OCI-LY7 (cell line): Measurements from ENCODE around the gene VMAC. TPM values are rescaled to one million over a fixed set of nuclear protein-coding genes. Genes with fewer than 3 reads are reported as not detected.

Experiments
- BruUV-seq: library from RNA; stranded (reverse); fragments of 400-500 nt; replicated peaks from 2 replicates; lab custom pipeline; 2021; lab: Mats Ljungman, UMichigan
- CTCF ChIA-PET: fragments of 300-600 bp; sonication (Branson Sonifier 250); formaldehyde crosslinking; loops from one replicate; lab custom pipeline; 2022; ENCODE audit warnings: antibody characterized with exemption; ENCODE audit not compliant: unreplicated experiment; lab: Charles Lee
- POLR2A ChIA-PET: fragments of 300-600 bp; sonication (Branson Sonifier 250); formaldehyde crosslinking; loops from one replicate; lab custom pipeline; 2022; ENCODE audit warnings: antibody characterized with exemption; lab: Charles Lee
- DNase-seq: peaks from one replicate; pipeline ENCODE4 v3.0.0-alpha.2; 2015; ENCODE audit warnings: low spot score
- H2AFZ ChIP-seq: fragments of 200-600 bp; sonication (generic), shearing (Covaris generic); 2 replicates; pipeline ENCODE4 v1.6.1; 2014; ENCODE audit warnings: mild to moderate bottlenecking, antibody characterized with exemption, low read length, moderate library complexity
- H3K27ac ChIP-seq: fragments of 200-600 bp; sonication (generic); 2 replicates; pipeline ENCODE4 v1.5.1; 2014; ENCODE audit warnings: mixed run types, low read depth, mild to moderate bottlenecking, moderate library complexity, low read length, inconsistent platforms; ENCODE audit not compliant: poor library complexity, severe bottlenecking
- H3K36me3 ChIP-seq: fragments of 200-600 bp; sonication (generic); 2 replicates; pipeline ENCODE4 v1.6.1; 2014; ENCODE audit warnings: mild to moderate bottlenecking, antibody characterized with exemption, low read length, moderate library complexity, mixed read lengths; ENCODE audit not compliant: insufficient read depth
- H3K4me1 ChIP-seq: fragments of 200-600 bp; sonication (generic); 2 replicates; pipeline ENCODE4 v1.5.1; 2014; ENCODE audit warnings: mild to moderate bottlenecking, low read length; ENCODE audit not compliant: insufficient read depth, poor library complexity, severe bottlenecking
- H3K4me2 ChIP-seq: fragments of 200-600 bp; sonication (generic); 2 replicates; pipeline ENCODE4 v1.6.1; 2014; ENCODE audit warnings: mild to moderate bottlenecking, low read length
- H3K4me3 ChIP-seq: fragments of 200-600 bp; sonication (generic); 2 replicates; pipeline ENCODE4 v1.5.1; 2014; ENCODE audit warnings: mild to moderate bottlenecking, low read depth, low read length; ENCODE audit not compliant: poor library complexity, severe bottlenecking
- H3K79me2 ChIP-seq: fragments of 200-600 bp; sonication (generic); 2 replicates; pipeline ENCODE4 v1.6.1; 2016; ENCODE audit warnings: low read depth, mild to moderate bottlenecking, low read length, moderate library complexity, mixed read lengths; ENCODE audit not compliant: insufficient read depth
- H3K9me2 ChIP-seq: fragments of 200-600 bp; sonication (generic); 2 replicates; pipeline ENCODE4 v1.6.1; 2016; ENCODE audit warnings: mild to moderate bottlenecking, low read length, mixed read lengths; ENCODE audit not compliant: insufficient read depth
- H3K9me3 ChIP-seq: fragments of 200-600 bp; sonication (generic); 2 replicates; pipeline ENCODE4 v1.6.1; 2014; ENCODE audit warnings: mild to moderate bottlenecking, mixed run types, low read length, mixed read lengths
- H4K20me1 ChIP-seq: fragments of 200-600 bp; sonication (generic); 2 replicates; pipeline ENCODE4 v1.6.1; 2014; ENCODE audit warnings: mild to moderate bottlenecking, antibody characterized with exemption, low read length, moderate library complexity, mixed read lengths; ENCODE audit not compliant: insufficient read depth
- EZH2phosphoT487 ChIP-seq: fragments of 200-600 bp; sonication (generic); IDR thresholded peaks from 2 replicates; pipeline ENCODE4 v1.6.1; 2018; ENCODE audit warnings: low read depth, borderline replicate concordance, mild to moderate bottlenecking, mixed run types, antibody characterized with exemption, low read length, moderate library complexity, mixed read lengths
- intact Hi-C: fragments of 100-400 bp; cut with micrococcal nuclease; formaldehyde crosslinking; loops from one replicate; pipeline ENCODE4 v1.10.0; 2022; ENCODE audit not compliant: unreplicated experiment
- total RNA-seq, 2 experiments: library from RNA; depleted of rRNA in 1 of 2; stranded (reverse); fragments of >200 nt in 1 of 2; shearing (Covaris generic) in 1 of 2; gene quantifications; 2 replicates each; pipeline ENCODE4 v1.2.3, GENCODE V29; 2014 to 2022
- TF ChIP-seq, protein P1 (sequence below): fragments of 200-600 bp; sonication (generic); conservative IDR thresholded peaks from 2 replicates; pipeline ENCODE4 v1.5.1; 2014; ENCODE audit warnings: mild to moderate bottlenecking, antibody characterized with exemption, low read length, moderate library complexity, mixed read lengths

Gene VMAC
- total RNA-seq, 2 experiments from 2014 or later, result 6.0 to 6.8 TPM

- no peaks in the 10 kb centered on the region for H3K9me2 ChIP-seq
- H2AFZ ChIP-seq, result no peak overlapping the region
- H3K9me3 ChIP-seq, result no peaks in the 10 kb centered on the region
- no peak for DNase-seq
- H3K4me2 ChIP-seq, result no peak overlapping the region
- intact Hi-C loops, result no loop called here
- no peaks in the 10 kb centered on the region for H3K36me3 ChIP-seq
- no peak overlapping the region for H3K27ac ChIP-seq
- no peaks in the 10 kb centered on the region for H3K79me2 ChIP-seq
- POLR2A ChIA-PET, result no interaction called here
- CTCF ChIA-PET, result no interaction called here
- H3K4me3 ChIP-seq, result no peak overlapping the region
- peaks cover 8% of the 10 kb centered on the region for H3K4me1 ChIP-seq
- TF ChIP-seq EZH2phosphoT487, result no peak
- TF ChIP-seq, protein P1, sequence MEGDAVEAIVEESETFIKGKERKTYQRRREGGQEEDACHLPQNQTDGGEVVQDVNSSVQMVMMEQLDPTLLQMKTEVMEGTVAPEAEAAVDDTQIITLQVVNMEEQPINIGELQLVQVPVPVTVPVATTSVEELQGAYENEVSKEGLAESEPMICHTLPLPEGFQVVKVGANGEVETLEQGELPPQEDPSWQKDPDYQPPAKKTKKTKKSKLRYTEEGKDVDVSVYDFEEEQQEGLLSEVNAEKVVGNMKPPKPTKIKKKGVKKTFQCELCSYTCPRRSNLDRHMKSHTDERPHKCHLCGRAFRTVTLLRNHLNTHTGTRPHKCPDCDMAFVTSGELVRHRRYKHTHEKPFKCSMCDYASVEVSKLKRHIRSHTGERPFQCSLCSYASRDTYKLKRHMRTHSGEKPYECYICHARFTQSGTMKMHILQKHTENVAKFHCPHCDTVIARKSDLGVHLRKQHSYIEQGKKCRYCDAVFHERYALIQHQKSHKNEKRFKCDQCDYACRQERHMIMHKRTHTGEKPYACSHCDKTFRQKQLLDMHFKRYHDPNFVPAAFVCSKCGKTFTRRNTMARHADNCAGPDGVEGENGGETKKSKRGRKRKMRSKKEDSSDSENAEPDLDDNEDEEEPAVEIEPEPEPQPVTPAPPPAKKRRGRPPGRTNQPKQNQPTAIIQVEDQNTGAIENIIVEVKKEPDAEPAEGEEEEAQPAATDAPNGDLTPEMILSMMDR, result no peak
- BruUV-seq, result no TSS peak
- no peaks in the 10 kb centered on the region for H4K20me1 ChIP-seq
Observed at GRCh38 chr19:5877427-5877826, 27.2 kb upstream of the VMAC start.

DNA sequence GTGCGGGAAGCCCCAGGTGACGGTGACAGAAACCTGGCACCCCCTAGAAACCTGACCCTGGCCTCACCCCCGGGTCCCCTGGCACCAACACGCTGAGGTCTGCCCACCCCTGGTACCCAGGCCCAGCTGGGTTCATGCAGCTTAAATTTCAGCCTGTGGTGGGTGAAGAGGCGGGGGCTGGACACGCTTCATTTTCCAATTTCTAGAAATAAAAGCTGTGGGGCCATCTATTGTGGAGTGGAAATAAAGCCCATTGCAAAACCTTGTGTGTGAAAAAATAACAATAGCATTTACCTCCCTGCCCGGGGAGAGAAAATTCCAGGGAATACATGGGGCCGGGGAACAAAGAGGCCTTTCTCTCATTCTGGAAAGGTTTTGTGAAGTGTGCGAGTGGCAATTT lies 26.8 kb upstream of the VMAC start:
- ChIA-PET POLR2A (interaction anchor here (0.6 kb wide), 1 partner anchor 22 kb away, joined by 3 read pairs; no protein-coding TSS in a partner anchor), CTCF (no interaction called here)
- no peak for DNase-seq
- intact Hi-C loops, result no loop called here
- H3K4me2 ChIP-seq, result no peak overlapping the region
- no peak overlapping the region for H3K27ac ChIP-seq
- H3K9me3 ChIP-seq, result no peaks in the 10 kb centered on the region
- no TSS peak for BruUV-seq
- H4K20me1 ChIP-seq, result no peaks in the 10 kb centered on the region
- H3K4me1 ChIP-seq, result peaks cover 8% of the 10 kb centered on the region
- TF ChIP-seq, protein P1, result no peak
- no peak for TF ChIP-seq EZH2phosphoT487
- H3K9me2 ChIP-seq, result no peaks in the 10 kb centered on the region
- H3K36me3 ChIP-seq, result no peaks in the 10 kb centered on the region
- no peak overlapping the region for H3K4me3 ChIP-seq
- H3K79me2 ChIP-seq, result no peaks in the 10 kb centered on the region
- H2AFZ ChIP-seq, result no peak overlapping the region

DNA sequence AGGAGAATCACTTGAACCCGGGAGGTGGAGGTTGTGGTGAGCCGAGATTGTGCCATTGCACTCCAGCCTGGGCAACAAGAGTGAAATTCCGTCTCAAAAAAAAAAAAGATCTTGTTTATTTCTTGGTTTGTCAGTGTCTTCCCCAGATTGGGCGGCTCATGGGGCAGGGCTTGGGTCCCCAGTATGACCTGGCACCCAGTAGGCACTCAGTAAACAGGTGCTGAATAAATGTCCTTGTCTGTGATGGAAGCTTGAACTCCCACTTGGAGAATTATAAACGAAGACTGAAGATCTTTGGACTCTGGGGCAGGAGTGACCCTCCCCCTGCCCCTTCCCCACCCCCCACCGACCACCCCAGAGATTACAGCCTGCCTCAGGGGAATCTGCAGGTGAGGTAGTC lies 24.5 kb upstream of the VMAC start:
- Histone ChIP-seq H3K4me1 (peaks cover 8% of the 10 kb centered on the region), H3K36me3 (no peaks in the 10 kb centered on the region), H3K4me2 (no peak overlapping the region), H3K27ac (no peak overlapping the region), H2AFZ (no peak overlapping the region), H3K4me3 (no peak overlapping the region), H3K79me2 (no peaks in the 10 kb centered on the region), H3K9me2 (no peaks in the 10 kb centered on the region), H4K20me1 (no peaks in the 10 kb centered on the region), H3K9me3 (no peaks in the 10 kb centered on the region)
- no TSS peak for BruUV-seq
- no peak for DNase-seq
- CTCF ChIA-PET, result no interaction called here
- intact Hi-C loops, result no loop called here
- no peak for TF ChIP-seq EZH2phosphoT487
- TF ChIP-seq, protein P1, result no peak
- POLR2A ChIA-PET, result no interaction called here
